GM18526 (cell line): ENCODE results near the gene IQCM.

Source experiments
- POLR2A ChIP-seq: IDR thresholded peaks from 3 replicates; pipeline ENCODE4 v1.6.1; 2011; ENCODE audit not compliant: insufficient read length; ENCODE audit errors: extremely low read depth

Gene IQCM

DNA sequence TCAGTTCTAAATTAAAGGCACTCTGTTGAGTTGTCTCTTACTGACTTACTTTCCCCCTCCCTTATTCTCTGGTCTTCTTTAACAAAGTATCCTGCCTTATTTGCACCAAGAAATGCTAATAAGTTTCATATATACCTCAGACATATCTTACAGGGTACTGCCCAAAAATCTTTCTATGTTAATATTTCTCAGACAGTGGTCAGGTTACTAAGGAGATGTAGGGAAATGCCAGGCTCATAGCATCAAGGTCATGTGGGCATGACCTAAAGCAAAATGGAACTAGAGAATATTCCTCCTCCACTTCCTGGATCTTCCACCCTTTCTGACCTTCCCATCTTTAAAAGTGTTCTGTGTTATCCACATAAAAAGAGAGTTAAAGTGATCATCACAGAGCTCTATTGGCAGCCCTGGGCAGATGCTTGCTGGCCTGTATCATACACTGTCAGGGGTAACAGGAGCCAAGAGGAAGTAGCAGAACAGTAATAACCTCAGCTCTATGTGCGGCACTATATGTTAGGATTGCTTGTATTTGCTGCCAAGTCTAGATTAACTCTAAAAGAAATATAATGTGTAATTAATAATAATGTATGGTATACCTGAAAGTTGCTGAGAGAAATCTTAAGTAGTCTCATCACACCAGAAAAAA, 74.3 kb downstream of the IQCM start:
- no peak for TF ChIP-seq POLR2A

DNA sequence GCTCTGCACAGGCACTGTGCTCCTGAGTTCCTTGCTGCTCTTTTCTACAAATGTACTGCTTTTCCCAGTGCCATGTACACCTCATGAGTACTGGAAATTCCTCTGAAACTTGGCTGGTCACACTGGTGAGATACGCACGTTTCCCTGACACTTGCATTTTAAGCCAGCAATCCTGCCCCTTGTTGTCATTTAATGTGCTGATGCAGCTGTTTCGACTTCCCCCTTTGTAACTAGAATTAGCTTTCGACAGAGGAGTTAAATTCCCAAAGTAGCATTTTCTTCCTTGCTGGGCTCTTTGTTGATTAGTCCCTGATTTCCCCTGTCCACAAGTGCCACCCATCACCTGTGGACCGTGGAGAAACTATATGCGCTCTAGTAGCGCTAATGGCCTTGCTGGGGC, 77.5 kb downstream of the IQCM start:
- no peak for TF ChIP-seq POLR2A

DNA sequence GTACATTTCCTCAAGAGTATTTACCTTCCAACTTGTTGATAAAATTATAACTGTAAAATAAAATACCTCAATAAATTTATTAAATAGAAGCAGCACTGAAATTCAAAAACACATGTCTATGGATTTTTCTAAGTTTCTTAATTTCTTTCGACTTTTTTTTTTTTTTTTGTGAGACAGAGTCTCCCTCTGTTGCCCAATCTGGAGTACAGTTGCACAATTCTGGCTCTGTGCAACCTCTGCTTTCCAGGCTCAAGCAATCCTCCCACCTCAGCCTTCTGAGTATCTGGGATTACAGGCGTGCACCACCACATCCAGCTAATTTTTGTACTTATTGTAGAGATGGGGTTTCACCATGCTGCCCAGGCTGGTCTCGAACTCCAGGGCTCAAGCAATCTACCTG, 79.8 kb downstream of the IQCM start:
- TF ChIP-seq POLR2A = no peak

DNA sequence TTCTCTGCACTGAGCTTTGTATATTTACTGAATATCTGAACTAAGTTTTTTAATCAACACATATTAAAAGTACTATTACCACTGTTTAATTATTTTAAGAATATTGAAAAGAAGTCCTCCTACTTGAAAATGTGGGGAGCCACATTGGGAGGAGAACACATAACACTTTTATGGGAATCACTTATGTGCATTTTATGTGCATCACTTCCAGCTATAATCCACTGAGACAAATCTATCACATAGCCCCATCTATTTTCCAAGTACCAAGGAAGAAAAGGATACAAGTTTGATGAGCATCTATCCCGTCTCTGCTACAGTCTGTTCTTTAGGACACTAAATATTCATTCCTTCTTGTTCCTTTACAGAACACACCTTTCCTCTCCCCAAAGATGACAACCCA, 87.2 kb downstream of the IQCM start:
- TF ChIP-seq POLR2A = no peak

DNA sequence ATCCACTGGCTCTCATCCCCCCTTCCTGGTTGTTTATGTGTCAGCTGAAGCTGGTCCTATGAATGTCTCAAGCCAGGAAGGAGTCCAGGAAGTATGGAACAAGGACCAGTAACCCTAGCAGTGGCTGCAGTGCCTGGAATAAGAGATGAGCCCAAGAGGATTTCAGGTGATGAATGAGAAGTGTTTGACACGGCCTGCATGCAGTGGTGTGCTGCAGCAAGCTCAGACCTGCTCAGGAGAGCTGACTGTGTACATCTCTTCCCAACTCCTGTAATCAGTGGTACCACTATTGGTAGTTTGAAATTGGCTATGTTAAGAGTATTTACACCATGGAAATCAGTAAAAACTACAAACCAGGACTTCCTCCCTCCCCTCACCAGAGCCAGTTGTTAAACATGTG, 88.0 kb downstream of the IQCM start:
- TF ChIP-seq POLR2A = no peak

DNA sequence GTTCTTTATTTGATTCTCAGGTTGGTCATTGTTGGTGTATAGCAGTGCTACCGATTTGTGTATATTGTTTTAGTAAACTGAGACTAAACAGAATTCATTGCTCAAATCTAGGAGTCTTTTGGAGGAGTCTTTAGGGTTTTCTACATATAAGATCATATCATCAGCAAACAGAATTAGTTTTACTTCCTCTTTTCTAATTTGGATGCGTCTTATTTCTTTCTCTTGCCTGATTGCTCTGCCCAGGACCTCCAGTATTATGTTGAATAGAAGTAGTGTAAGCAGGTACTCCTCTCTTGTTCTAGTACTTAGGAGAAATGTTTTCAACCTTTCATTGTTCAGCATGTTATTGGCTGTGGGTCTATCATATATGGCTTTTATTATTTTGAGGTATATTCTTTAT, 92.6 kb downstream of the IQCM start:
- TF ChIP-seq POLR2A = no peak

DNA sequence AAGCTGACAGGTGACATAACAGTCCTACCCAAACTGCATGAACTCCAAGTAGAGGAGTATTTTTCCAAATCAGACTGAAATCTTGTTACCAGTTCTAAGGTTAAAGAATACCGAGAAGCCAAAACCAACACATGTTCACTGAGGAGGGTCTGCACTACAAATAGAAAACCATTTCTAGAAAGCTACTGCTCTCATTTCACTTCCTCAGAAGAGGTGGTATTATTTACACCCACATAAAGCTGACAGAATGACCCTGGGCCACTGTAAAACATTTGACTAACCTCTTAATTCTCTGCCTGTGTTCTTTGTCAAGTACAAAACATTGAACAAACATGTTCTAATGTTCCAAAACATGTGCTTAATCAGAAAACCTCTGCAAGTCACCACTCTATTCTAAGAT, 95.8 kb downstream of the IQCM start:
- no peak for TF ChIP-seq POLR2A

GRCh38 chr4:149719357-149719756, 96.3 kb downstream of the IQCM start:
- TF ChIP-seq POLR2A = no peak

DNA sequence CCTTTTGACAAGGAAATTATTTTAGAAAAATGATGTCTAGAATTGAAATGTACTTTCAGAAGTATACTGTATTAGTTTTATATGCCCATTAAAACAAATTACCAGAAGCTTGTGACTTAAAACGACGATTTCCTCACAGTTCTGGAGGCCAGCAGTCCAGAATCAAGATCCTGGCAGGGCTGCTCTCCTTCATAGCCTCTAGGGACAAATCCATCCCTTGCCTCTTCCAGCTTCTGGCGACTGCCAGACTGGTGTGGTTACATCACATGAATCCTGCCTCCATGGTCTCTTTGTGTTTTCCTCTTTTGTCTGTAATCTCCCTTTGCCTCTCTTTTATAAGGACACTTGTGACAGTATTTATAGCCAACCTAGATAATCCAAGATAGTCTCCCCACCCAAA, 97.1 kb downstream of the IQCM start:
- no peak for TF ChIP-seq POLR2A

DNA sequence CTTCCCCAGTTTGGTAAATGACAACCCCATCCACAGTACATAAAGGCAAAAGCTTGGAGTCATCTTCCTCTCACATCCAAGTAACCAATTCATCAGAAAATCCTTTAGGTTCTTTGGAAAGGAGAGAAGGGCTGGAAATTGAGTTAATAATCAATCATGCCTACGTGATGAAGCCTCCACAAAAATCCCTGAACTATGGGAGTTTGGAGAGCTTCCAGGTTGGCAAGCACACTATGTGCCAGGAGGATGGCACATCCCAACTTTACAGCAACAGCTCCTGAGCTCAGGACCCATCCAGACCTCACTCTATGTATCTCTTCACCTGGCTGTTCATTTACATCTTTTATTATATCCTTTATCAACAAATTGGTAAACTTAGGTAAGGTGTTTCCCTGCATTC, 98.9 kb downstream of the IQCM start:
- no peak for TF ChIP-seq POLR2A

- no peak for TF ChIP-seq POLR2A
These were observed 99.6 kb downstream of the IQCM start for GRCh38 chr4:149715822-149716585.

DNA sequence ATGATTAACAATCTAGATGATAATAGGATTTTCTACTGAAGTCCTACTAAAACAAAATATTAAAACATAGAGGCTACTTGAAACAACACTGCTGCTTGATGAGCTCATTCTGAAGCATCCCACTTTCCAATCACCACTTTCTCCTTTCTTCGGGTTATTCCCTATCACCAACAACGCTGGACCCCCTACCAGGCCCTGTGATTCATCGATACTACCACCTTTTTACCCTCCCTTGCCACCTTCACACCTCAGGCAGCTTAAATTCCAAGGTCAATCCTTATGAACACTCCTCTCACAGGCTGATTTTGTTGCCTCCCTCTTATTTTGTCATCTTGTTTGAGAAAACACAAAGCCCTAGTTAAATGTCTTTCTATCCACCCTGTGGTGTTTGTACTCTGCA, 102.6 kb downstream of the IQCM start:
- no peak for TF ChIP-seq POLR2A

- TF ChIP-seq POLR2A = no peak
These were observed 103.9 kb downstream of the IQCM start for GRCh38 chr4:149711593-149712365.

DNA sequence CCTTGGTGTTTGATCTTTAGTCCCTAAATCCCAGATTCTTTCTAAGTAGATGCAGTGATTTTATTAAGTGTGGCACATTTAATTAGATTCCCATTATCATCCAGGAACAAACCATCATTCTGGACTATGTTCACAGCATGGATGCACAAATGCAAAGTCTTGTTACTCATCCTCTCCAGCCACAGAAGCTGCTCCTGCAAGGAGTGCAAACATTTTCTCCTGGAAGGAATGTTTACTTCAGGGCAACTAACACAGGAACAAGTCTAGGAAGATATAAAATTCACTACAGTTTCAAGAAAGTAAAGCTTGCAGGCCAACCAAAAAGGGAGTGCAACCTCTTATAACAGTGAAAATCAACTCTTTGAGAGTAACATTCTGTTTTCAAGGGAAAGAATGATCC, 106.0 kb downstream of the IQCM start:
- TF ChIP-seq POLR2A = no peak

GRCh38 chr4:149708513-149709130, 107.0 kb downstream of the IQCM start:
- no peak for TF ChIP-seq POLR2A

GRCh38 chr4:149707862-149708261, 107.8 kb downstream of the IQCM start:
- no peak for TF ChIP-seq POLR2A
